HG03432 (cell line): ENCODE data around the gene WHRN.

Source experiments
- ATAC-seq: cut with Tn5 transposase; IDR thresholded peaks from one replicate; pipeline ENCODE4 v1.9.1; 2021; ENCODE audit warnings: mild to moderate bottlenecking, moderate library complexity; ENCODE audit not compliant: unreplicated experiment

Gene WHRN

DNA sequence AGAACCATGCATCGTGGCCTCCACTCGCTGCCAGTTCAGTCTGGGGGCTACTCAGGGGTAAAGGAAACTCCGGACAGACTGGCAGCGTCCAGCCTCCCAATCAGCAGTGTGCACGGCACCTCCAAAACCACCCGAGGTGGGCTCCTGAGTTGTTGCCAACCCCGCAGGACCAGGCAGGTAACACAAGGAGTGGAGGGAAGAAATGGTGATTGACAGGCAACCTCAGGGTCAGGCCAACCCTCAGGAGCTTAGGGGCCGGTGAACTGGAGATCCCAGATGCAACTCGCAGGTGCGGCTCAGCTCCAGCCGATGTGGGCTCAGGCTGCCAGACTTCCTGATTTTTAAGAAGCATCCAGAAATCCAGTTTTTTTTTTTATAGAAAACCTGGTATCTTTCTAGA, 80.1 kb downstream of the WHRN start:
- no peak for ATAC-seq

DNA sequence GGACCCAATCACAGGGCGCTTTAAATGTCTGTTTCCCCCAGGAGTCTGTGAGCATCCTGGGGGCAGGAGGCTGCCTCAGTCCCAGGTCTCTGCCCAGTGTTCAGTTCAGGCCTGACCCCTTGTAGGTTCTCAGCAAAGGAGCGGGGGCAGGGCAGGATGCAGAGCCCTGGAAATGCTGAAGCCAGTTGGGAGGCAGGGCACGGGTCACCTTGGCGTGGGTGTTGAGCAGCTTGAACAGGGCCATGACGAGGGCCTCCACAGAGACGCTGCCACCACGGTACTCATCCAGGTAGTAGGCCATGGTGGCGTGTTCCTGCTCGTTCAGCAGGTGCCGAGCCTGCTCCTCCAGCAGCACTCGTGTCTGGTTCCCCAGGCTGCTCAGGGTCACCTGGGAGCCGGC, 81.1 kb downstream of the WHRN start:
- ATAC-seq = no peak

DNA sequence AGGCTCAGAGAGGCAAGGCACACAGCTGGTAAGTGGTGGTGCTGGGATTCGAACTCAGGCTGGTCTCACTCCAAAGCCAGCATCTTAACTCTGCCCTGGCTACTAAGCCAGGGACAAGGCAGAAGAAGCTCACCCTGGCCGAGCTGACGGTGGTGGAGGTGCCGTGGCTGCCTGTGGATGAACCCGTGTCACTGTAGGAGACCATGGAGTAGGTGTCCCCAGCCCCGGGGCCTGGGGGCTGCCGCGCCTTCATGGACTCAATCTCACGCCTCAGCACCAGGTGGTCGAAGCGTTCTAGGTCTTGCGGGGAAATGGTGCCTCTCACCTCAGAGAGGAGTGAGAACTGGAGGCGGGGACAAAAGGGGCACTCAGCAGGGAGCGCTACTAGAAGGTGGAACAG, 82.1 kb downstream of the WHRN start:
- ATAC-seq = no peak

DNA sequence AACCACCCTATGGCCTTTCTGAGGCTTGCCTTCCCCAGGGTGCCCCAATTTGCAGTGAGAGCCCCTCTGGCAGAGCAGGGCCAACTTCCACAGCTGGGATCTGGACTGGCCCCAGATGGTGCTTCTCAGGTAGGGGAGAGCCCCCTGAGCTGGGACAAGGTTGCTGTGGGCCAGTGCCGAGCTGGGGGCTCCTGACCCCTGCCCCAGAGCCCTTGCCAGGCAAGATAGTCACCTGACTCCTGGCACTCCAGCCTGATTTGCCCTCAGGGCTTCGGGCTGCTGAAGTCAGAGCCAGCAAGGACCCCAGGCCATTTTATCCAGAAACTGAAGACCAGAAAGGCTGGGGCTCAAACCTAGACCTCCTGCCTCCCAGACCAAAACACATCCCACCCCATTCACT, 84.1 kb downstream of the WHRN start:
- ATAC-seq = no peak

DNA sequence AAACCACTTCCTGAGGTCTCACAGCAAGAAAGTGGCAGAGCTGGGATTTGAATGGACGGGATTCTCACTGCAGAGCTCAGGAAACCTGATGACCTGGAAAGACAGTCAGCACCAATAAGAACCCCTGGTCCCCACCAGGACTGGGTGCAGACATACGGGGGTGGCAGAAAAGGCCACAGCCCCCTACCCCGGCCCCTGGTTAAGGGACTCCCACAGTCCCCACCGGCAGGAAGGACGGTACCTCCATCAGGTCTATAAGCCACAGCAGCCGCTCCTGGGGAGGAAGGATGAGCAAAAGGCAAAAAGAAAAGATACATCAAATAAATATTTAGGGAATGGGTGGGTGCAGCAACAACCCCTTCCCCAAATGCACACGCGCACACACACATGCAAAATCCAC, 85.5 kb downstream of the WHRN start:
- ATAC-seq = no peak

DNA sequence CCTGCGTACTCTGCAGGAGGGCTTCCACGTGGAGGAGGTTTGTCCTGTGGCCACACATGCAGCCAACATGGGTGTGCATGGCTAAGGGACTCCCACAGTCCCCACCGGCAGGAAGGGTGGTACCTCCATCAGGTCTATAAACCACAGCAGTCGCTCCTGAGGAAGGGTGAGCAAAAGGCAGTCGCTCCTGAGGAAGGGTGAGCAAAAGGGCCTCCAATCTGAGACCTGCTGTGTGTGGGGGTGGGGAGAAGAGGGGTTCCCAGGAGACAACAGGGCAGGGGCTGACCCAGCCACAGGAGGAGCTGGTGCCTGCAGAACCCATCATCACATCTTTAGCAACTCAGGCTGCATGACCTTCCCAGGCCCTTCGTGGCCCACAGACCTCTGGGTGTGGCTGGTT, 87.2 kb downstream of the WHRN start:
- ATAC-seq = no peak

DNA sequence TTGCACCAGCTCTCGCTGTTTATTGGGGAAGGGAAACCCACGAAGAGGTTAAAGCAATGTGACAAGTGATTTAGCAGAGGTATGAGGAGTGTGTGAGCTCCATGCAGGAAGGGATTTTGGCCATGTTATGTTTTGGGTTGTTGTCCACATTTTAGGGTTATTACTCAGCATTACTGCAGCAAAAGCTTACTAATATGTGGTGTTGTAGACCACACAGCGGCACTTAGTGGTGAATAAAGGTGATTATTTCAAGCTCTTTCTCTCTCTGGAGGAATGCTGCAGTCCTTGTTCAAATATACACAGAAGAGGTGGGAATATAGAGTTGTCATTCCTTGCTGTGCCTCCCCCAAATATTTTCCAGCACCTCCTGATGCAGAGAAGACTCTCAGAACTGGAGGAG, 87.8 kb downstream of the WHRN start:
- no peak for ATAC-seq

DNA sequence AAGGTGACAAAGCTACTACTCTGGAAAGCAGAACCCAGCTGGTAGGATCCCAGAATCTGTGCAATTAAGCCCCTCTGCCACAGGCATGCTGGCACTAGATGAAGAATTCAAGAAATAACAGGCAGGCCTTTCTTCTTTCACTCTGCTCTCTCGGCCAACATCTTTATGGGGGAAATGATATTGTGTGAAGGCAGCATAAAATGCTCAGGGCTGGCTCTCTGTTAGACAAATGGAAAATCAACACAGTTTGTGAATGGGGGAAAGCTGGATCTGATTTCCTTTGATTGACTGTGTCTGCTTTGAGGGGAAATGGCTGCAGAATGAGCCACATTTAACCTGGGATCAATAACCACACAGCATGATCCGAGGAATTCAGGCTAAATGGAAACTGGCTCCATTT, 88.4 kb downstream of the WHRN start:
- ATAC-seq = no peak

DNA sequence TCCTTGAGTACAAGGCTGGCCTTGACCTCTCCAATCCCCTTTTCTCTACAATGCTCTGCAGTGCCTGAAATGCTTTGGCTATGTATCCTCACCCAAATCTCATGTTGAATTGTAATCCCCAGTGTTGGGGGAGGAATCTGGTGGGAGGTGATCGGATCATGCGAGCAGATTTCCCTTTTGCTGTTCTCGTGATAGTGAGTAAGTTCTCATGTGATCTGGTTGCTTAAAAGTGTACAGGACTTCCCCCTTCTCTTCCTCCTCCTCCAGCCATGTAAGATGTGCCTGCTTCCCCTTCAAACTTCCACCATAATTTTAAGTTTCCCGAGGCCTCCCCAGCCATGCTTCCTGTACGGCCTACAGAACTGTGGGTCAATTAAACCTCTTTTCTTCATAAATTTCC, 89.0 kb downstream of the WHRN start:
- ATAC-seq = no peak

DNA sequence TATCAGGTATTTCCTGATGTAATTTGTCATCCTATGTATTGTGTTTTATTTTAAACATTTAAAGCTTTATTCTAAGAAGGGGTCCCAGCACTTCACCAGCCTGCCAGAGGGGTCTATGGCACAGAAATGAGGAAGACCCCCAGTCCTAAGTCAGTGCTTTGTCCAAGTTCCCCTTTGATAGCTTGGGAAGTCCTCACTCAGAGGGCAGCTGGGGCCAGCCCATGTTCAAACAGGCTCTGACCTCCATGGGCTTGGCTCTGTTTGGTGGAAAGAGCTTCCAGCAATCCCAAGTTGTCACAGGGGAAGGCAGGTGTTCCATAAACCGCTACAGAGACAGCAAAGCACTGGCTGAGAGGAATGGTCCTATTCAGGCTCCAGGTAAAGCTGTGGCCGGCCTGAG, 90.9 kb downstream of the WHRN start:
- ATAC-seq = no peak

DNA sequence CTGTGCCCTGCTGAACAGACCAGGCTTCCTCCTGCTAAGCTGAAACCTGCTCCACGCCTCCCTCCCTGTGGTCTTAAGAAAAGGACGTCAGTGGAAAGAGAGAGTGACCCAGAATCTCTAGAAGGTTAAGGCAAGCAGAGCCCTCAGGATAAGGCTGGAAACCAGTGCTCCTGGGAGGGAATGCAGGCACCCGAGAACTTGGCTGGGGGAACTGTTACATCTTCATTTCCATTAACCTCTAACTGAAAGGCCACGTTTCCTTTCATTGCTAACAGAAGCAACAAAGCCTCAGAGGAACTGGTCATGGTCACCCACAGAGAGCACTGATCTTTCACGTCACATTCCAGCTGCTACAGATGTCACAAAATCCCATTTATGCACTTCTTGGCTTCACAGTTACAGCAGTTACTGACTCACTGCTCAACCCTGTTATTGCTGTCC, 91.4 kb downstream of the WHRN start:
- ATAC-seq = peak; percentile 62

DNA sequence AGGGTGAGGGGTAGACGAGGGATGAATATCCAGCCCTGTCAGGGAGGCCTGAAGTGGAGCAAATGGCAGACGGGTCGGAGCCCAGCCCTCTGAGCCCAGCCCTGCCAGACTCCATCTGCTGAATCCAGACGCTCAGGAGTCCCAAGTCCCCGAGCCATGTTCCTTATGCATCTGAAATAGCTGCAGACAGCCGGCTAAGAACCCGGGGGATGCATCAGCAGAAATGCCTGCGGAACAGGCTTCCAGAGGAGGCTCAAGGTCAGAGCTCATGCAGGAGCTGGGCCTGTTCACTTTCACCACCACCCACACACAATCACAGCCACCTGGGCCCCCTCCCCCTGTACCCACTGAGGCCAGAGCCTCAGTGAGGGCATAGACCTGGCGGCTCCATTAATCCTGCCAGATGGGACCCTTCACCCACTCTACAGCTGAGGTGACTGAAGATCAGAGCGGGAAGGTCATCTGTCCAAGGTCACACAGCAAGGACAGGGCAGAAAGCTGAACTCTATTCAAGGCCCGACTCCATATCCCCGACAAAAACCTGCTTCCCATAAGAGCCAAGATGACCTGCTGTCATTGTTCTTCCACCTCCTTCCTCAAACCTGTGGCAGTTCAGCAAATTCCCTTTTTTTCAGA, 93.1 kb downstream of the WHRN start:
- no peak for ATAC-seq

DNA sequence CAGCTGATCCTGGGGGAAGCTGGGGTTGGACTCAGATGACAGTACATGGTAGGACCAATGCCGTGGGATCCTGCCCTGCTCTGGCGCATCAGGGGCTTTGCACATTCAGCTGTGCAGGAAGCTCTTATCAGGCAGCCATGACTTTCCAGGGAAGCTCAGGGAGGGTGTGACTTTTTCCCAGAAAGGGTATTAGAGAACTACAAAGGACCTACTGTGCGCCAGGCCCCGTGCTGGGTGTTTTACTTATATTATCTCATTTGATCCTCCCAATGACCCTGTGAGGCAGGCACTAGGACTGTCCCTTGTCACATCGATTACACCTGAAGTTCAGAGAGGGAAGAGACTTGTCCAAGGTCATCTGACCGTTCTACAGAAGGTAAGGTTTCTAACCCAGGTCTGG, 93.8 kb downstream of the WHRN start:
- no peak for ATAC-seq

DNA sequence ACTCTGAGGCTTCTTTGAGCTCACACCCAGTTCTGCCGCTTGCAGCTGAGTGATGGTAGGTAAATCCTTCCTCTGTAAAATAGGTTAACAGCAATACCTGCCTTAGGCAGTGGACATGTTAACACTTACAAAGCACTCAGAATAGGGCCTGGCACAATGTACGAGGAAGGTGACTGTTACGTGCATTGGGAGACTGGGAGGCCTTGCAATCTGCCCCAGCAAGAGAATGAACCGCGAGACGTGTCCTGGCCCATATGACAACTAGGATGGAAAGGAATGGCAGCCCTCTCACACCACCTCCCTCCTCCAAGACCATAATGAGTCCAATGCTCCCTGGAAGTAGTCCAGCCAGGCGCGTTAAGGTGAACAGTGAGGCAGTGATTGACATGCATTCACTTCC, 94.4 kb downstream of the WHRN start:
- ATAC-seq = no peak

DNA sequence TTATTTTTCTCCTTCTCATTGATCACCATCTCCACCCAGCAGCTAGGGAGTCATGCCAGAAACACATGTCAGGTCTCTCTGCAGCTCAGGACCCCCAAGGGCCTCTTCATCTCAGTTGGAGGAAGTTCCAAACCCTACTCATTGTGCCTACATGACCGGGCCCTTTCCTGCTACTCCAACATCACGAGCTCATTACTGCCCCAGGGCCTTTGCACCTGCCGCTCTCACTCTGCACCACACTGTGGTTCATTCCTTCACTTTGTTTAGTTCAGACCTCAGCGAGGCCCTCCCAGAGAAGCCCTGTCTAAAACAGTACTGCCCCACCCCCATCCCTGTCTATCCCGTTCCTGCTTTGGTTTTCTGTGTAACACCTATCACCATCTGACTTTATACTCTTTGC, 95.4 kb downstream of the WHRN start:
- ATAC-seq = no peak

DNA sequence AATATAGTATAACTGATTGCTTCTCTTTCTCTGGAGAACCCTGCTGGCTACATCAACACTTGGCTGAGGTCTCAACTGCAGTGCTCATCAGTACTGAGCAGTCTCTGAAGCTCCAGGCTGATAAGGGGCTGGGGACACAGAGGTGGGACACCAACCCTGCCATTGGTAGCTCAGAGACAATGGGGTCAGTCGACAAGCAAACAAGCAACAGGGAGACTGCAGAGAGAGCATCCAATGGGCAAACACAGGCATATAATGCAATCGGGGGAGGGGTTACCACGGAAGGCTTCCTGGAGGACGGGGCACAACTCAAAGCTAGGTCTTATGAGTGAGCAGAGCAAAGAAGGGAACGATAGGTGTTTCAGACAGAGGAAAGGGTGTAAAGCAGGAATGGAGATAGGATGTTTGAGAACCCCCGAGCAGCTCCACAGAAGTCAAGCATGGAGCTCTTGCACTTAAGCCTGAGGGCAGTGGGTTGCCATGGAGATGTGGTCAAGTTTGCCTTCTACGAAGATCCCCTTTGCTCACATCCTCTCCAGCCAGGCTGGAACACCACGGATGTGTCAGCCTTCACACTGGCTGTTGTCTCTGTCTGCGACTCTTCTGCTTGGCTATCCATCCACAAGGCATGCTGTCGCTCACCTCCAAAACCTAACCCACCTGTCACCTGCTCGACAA, 96.0 kb downstream of the WHRN start:
- no peak for ATAC-seq

DNA sequence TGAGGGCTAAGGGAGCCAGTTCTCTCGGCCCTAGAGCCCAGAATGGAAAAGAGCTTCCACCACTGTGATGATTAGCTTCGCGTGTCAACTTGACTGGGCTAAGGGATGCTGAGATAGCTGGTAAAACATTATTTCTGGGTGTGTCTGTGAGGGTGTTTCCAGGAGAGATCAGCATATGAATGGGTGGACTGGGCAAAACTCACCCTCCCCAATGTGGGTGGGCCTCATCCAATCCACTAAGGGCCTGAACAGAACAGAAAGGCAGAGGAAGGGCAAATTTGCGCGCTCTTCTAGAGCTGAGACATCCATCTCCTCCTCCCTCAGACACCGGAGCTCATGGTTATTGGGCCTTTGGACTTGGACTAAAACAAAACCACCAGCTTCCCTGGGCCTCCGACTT, 96.6 kb downstream of the WHRN start:
- no peak for ATAC-seq

DNA sequence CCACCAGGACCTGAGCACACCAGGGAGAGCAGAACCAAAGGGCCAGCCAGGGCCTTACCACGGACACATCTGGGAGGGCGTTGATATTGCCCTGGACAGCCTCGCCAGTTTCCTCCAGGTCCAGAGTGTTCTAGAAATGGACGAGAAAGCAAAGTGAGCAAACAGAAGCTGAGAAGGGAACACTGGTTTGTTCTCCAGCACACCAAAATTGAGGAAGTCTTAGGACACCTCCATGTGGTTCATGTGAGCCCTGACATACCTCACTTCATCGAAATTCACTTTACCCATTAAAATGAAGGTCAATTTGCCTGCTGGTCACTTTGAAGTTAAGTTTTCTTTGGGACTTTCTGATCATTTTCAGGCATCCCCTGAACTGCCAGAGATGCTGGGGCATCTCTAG, 97.4 kb downstream of the WHRN start:
- no peak for ATAC-seq

DNA sequence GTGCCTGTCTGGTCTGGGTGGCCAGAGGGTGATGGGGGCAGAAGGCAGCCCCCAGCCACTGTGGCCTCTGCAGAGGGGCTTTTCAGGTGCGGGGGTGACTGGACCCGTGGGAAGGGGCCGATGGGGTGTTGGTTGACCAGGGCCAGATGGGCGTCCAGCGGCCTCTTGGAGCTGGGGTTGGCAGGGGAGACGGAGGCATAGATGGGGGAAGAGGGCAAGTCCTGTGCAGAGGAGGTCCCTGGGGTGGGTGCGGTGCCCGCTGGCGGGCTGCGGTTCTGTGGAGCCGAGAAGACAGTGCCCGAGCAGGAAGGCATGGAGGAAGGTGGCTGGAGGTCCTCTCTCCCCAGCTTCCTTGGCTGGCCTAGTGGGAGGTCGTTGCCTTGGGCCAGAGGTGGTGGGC, 98.8 kb downstream of the WHRN start:
- no peak for ATAC-seq

DNA sequence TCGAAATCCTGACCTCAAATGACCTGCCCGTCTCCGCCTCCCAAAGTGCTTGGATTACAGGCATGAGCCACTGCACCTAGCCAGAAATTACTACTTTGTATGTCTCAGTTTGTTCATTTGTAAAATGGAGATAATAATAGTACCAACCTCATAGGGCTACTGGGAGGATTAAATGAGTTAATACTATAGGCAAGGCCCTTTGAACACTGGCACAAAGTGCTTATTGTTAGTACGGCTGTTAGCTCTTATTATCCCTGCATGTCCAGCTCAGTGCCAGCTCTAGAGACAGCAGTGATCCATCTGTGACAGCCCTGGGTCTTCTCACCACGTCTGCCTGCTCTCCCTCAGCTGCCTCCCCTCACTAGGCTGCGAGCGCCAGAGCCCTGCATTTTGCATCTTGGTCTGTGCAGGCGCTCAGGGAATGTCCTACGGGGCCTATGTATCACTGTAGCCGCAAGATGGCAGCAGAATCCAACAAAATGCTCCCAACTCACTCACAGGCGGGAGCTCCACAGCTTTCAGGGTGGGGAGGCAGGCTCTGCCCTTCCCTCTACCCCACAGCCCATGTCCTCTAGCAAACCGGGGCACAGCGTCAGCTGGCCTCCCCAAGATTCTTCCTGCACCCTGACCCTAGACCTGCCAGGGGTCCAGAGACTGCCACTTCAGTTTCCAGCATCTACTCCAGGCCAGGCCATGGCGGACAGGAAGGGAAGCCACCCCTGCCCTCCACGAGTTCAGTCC, 99.8 kb downstream of the WHRN start:
- peak; percentile 89 for ATAC-seq

DNA sequence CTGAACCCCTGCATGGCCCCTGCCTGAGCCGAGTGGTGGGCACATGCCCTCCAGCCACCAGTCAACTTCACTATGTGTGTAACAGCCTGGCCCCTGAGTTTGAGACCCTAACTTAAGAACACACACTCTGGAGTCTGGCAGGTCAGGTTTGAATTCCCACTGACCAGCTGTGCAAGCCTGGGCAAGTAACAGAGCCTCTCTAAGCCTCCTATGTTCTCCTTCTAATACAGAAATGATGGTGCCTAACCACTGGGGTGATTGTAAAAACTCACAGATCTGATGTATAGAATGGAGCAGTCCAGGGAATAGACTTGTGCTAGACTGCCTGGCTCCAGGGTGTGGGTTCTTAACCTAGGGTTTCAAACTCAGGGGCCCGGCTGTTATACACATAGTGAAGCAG, 100.7 kb downstream of the WHRN start:
- no peak for ATAC-seq

DNA sequence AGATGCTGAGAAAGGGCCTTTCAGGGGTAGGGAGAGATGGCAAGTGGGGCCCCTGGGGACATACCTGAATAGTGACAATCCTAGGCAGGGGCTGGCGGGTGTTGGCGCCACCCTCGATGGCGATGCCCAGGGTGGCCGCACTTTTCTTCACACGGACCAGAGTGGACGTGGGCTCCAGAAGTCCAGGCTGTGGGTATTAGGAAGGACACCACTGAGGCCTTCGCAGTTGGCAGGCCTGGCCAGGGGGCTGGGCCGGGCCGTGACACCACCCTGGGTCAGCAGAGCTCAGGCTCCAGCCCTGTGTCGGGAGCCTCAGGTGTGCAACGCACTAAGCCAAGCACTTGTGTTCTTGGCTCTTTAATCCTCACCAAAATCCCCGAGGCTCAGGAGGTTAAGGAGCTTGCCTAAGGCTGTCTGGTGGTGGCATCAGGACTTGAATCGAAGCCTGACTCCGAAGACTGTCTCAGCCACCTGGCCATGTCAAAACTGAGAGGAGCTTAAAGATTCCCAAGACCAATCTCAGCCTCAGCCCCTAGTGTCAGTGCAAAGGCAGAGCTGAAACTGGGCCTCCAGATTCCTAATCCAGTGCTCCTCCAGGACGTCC, 102.0 kb downstream of the WHRN start:
- no peak for ATAC-seq
